HG02610 (cell line): Measurements from ENCODE around the gene PRMT3.
"Not testable (repeated sequence)": the region's sequence is repeated elsewhere in the genome, so short reads cannot be mapped to it uniquely, and the experiment has no call there.

Experiments
- ATAC-seq: cut with Tn5 transposase; IDR thresholded peaks from one replicate; pipeline ENCODE4 v1.9.1; 2021; ENCODE audit warnings: mild to moderate bottlenecking, moderate library complexity; ENCODE audit not compliant: unreplicated experiment

PRMT3 gene

GRCh38 chr11:20373568-20374209, 13.8 kb upstream of the PRMT3 start:
- no peak for ATAC-seq

GRCh38 chr11:20374741-20375300, 12.7 kb upstream of the PRMT3 start:
- no peak for ATAC-seq

GRCh38 chr11:20376162-20376730, 11.3 kb upstream of the PRMT3 start:
- ATAC-seq: no peak

GRCh38 chr11:20385996-20386395, 1.5 kb upstream of the PRMT3 start:
- not testable (repeated sequence) for ATAC-seq

GRCh38 chr11:20388096-20389055, 860 bp downstream of the PRMT3 start:
- ATAC-seq: peak; percentile 1

GRCh38 chr11:20397281-20397680, 9.8 kb downstream of the PRMT3 start:
- peak; percentile 66 for ATAC-seq

- ATAC-seq: no peak
These were observed 12.0 kb downstream of the PRMT3 start for GRCh38 chr11:20399498-20399897.

GRCh38 chr11:20403059-20403458, 15.5 kb downstream of the PRMT3 start:
- ATAC-seq: no peak

GRCh38 chr11:20406484-20406883, 19.0 kb downstream of the PRMT3 start:
- ATAC-seq: no peak

GRCh38 chr11:20407344-20407743, 19.8 kb downstream of the PRMT3 start:
- no peak for ATAC-seq

GRCh38 chr11:20415432-20415831, 27.9 kb downstream of the PRMT3 start:
- no peak for ATAC-seq

- ATAC-seq: no peak
These were observed 30.3 kb downstream of the PRMT3 start for GRCh38 chr11:20417771-20418170.

GRCh38 chr11:20421946-20422345, 34.4 kb downstream of the PRMT3 start:
- ATAC-seq: no peak

GRCh38 chr11:20429216-20429615, 41.7 kb downstream of the PRMT3 start:
- ATAC-seq: no peak

GRCh38 chr11:20438637-20439036, 51.1 kb downstream of the PRMT3 start:
- ATAC-seq: no peak

GRCh38 chr11:20443596-20443995, 56.1 kb downstream of the PRMT3 start:
- no peak for ATAC-seq

- ATAC-seq: no peak
These were observed 57.0 kb downstream of the PRMT3 start for GRCh38 chr11:20444535-20444934.

GRCh38 chr11:20448834-20449233, 61.3 kb downstream of the PRMT3 start:
- ATAC-seq: no peak

- ATAC-seq: no peak
These were observed 63.3 kb downstream of the PRMT3 start for GRCh38 chr11:20450829-20451228.

- no peak for ATAC-seq
These were observed 64.1 kb downstream of the PRMT3 start for GRCh38 chr11:20451568-20451967.

GRCh38 chr11:20452585-20452984, 65.1 kb downstream of the PRMT3 start:
- ATAC-seq: no peak
